ENCODE measurements around the gene FLT3.

GRCh38 chr13:28041501-28041900, 58.9 kb downstream of the FLT3 start:
- TF ChIP-seq POLR2A (IDR thresholded peaks at IDR 0.05), result no peak
- no peak for TF ChIP-seq POLR2AphosphoS5 (IDR thresholded peaks at IDR 0.05)
- TF ChIP-seq CTCF (IDR thresholded peaks at IDR 0.05), result no peak
